Activated CD4-positive, alpha-beta memory T cell treated with anti-CD3 and anti-CD28 coated beads for 36 hours (primary cell): ENCODE measurements around the gene IFNL4. TPM values are rescaled to one million over a fixed set of nuclear protein-coding genes. Genes with fewer than 3 reads are reported as not detected.
"Not testable (repeated sequence)": the region's sequence is repeated elsewhere in the genome, so short reads cannot be mapped to it uniquely, and the experiment has no call there.

ENCODE experiments used
- CTCF ChIA-PET: fragments of 350-600 bp; sonication (Branson Sonifier 250); formaldehyde crosslinking; loops from one replicate; lab custom pipeline; 2021; ENCODE audit warnings: antibody characterized with exemption, inconsistent platforms; lab: Charles Lee
- POLR2A ChIA-PET: fragments of 350-600 bp; sonication (Branson Sonifier 250); formaldehyde crosslinking; loops from one replicate; lab custom pipeline; 2021; ENCODE audit warnings: antibody characterized with exemption; lab: Charles Lee
- DNase-seq: peaks from one replicate; pipeline ENCODE4 v3.0.0-alpha.2; 2020
- H3K27ac Mint-ChIP-seq: one replicate; pipeline ENCODE4 v1.8.0; 2021; ENCODE audit warnings: mixed read lengths
- H3K27me3 Mint-ChIP-seq: one replicate; pipeline ENCODE4 v1.8.0; 2021; ENCODE audit warnings: mixed read lengths
- H3K36me3 Mint-ChIP-seq: one replicate; pipeline ENCODE4 v1.8.0; 2021; ENCODE audit warnings: mixed read lengths
- H3K4me1 Mint-ChIP-seq: one replicate; pipeline ENCODE4 v1.8.0; 2021; ENCODE audit warnings: low read depth, mixed read lengths
- H3K4me3 Mint-ChIP-seq: one replicate; pipeline ENCODE4 v1.8.0; 2021; ENCODE audit warnings: mild to moderate bottlenecking, mixed read lengths
- H3K9me3 Mint-ChIP-seq: one replicate; pipeline ENCODE4 v1.8.0; 2021; ENCODE audit warnings: mixed read lengths
- intact Hi-C: fragments of 100-400 bp; cut with micrococcal nuclease; formaldehyde crosslinking; loops from one replicate; pipeline ENCODE4 v1.15.1; 2023
- total RNA-seq, 2 experiments: library from RNA; stranded (reverse); gene quantifications; one replicate each; pipeline ENCODE4 v1.2.3, GENCODE V29; 2021

IFNL4 gene
- total RNA-seq, 2 experiments from 2014 or later = not detected

- DNase-seq = peak; percentile 71
- H3K36me3 Mint-ChIP-seq = no peaks in the 10 kb centered on the region
- POLR2A ChIA-PET = interaction anchor here (0.5 kb wide), 1 partner anchor 835 kb away, joined by 3 read pairs; no protein-coding TSS in a partner anchor
- H3K27me3 Mint-ChIP-seq = no peaks in the 10 kb centered on the region
- CTCF ChIA-PET = interaction anchor here (0.7 to 1.3 kb wide), 5 partner anchors 24 to 175 kb away, joined by 3 to 4 read pairs (median 3); partner anchors contain the start of gene PLEKHG2
- peak overlapping the region; percentile 20 for H3K4me3 Mint-ChIP-seq
- H3K9me3 Mint-ChIP-seq = no peaks in the 10 kb centered on the region
- peaks cover 20% of the 10 kb centered on the region for H3K4me1 Mint-ChIP-seq
- intact Hi-C loops = no loop called here
- no peak overlapping the region for H3K27ac Mint-ChIP-seq
Measured at GRCh38 chr19:39237200-39238184, 11.2 kb downstream of the IFNL4 start.

DNA sequence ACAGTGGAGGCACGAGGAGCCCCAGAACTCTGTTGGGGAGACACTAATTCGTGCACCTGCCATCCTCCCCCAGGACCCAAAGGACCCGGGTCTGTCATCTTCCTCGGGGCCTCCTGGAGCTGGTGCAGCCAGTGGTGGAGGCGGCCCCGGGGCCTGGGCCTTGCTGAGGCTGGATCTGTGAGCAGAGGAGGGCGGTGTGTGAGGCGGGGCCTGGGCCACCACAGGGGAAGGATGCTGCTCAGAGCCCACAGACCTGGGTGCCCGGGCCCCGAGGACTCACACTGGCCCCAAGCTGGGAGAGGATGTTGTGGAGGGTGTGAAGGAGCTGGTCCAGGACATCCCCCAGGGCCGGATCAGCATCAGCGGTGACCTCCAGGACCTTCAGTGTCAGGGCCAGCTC is 12.1 kb downstream of the IFNL4 start:
- ChIA-PET CTCF (no interaction called here), POLR2A (no interaction called here)
- H3K9me3 Mint-ChIP-seq = no peaks in the 10 kb centered on the region
- peaks cover 20% of the 10 kb centered on the region for H3K4me1 Mint-ChIP-seq
- DNase-seq = peak; percentile 38
- H3K36me3 Mint-ChIP-seq = no peaks in the 10 kb centered on the region
- intact Hi-C loops = no loop called here
- H3K27me3 Mint-ChIP-seq = no peaks in the 10 kb centered on the region
- no peak overlapping the region for H3K27ac Mint-ChIP-seq
- H3K4me3 Mint-ChIP-seq = no peak overlapping the region

GRCh38 chr19:39232708-39233107 is 15.9 kb downstream of the IFNL4 start:
- ChIA-PET POLR2A (no interaction called here), CTCF (interaction anchor here (1.3 kb wide), 1 partner anchor 94 kb away, joined by 4 read pairs; no protein-coding TSS in a partner anchor)
- Mint-ChIP-seq H3K27ac (no peak overlapping the region), H3K36me3 (no peaks in the 10 kb centered on the region), H3K9me3 (no peaks in the 10 kb centered on the region), H3K4me3 (no peak overlapping the region), H3K27me3 (no peaks in the 10 kb centered on the region), H3K4me1 (peaks cover 12% of the 10 kb centered on the region)
- DNase-seq = no peak
- intact Hi-C loops = no loop called here

- no peak for DNase-seq
- Mint-ChIP-seq H3K9me3 (no peaks in the 10 kb centered on the region), H3K4me3 (no peak overlapping the region), H3K27ac (no peak overlapping the region), H3K4me1 (no peaks in the 10 kb centered on the region), H3K27me3 (no peaks in the 10 kb centered on the region), H3K36me3 (no peaks in the 10 kb centered on the region)
- intact Hi-C loops = no loop called here
- ChIA-PET POLR2A (no interaction called here), CTCF (no interaction called here)
Measured at GRCh38 chr19:39230096-39230764, 18.4 kb downstream of the IFNL4 start.

DNA sequence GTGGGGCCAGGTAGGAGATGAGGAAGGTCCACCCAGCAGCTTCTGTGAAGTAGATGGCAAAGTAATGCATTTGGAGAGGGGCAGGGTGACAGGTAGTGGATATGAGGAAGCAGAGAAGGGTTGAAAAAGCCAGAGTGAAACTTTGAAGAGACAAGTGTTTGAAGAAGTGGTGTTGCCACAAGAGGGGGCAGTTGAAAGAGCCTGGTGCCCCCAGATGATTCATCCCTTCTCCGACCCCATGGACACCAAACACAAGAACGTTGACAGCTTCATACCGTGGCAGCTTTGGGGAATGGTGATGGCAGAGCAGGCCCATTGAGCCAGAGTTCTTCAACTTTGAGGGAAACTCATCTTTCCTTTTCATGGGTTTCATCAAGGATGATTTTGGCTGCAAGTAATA is 23.7 kb downstream of the IFNL4 start:
- ChIA-PET POLR2A (no interaction called here), CTCF (no interaction called here)
- Mint-ChIP-seq H3K27ac (no peak overlapping the region), H3K9me3 (no peaks in the 10 kb centered on the region), H3K27me3 (peaks cover 18% of the 10 kb centered on the region), H3K4me1 (no peaks in the 10 kb centered on the region), H3K36me3 (no peaks in the 10 kb centered on the region), H3K4me3 (no peak overlapping the region)
- no peak for DNase-seq
- intact Hi-C loops = no loop called here

- intact Hi-C loops = no loop called here
- CTCF ChIA-PET = no interaction called here
- no peaks in the 10 kb centered on the region for H3K9me3 Mint-ChIP-seq
Measured at GRCh38 chr19:39223703-39224279, 24.9 kb downstream of the IFNL4 start.

DNA sequence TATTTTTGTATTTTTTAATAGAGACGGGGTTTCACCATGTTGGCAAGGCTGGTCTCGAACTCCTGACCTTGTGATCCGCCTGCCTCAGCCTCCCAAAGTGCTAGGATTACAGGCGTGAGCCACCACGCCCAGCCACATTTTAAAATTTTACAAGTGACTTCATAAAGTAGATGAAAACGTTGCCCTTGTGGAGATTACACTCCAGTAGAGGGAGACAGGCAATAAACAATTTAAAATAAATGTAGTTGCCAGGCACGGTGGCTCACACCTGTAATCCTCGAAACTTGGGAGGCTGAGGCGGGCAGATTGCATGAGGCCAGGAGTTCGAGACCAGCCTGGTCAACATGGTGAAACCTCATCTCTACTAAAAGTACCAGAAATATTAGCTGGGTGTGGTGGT is 29.5 kb downstream of the IFNL4 start:
- H3K9me3 Mint-ChIP-seq, intact Hi-C loops, H3K36me3 Mint-ChIP-seq, H3K4me1 Mint-ChIP-seq, H3K4me3 Mint-ChIP-seq, H3K27ac Mint-ChIP-seq, DNase-seq, POLR2A ChIA-PET: not testable (repeated sequence)
- peaks cover 18% of the 10 kb centered on the region for H3K27me3 Mint-ChIP-seq
- CTCF ChIA-PET = interaction anchor here (0.6 kb wide), 1 partner anchor 179 kb away, joined by 3 read pairs; no protein-coding TSS in a partner anchor

More at GRCh38 chr19:39223703-39224279, 24.9 kb downstream of the IFNL4 start:
- H3K36me3 Mint-ChIP-seq = no peaks in the 10 kb centered on the region
- DNase-seq = peak; percentile 33
- no peak overlapping the region for H3K27ac Mint-ChIP-seq
- POLR2A ChIA-PET = no interaction called here
- H3K27me3 Mint-ChIP-seq = peaks cover 18% of the 10 kb centered on the region
- H3K4me1 Mint-ChIP-seq = no peaks in the 10 kb centered on the region
- H3K4me3 Mint-ChIP-seq = no peak overlapping the region

- CTCF ChIA-PET = no interaction called here
- Mint-ChIP-seq H3K4me3 (no peak overlapping the region), H3K36me3 (no peaks in the 10 kb centered on the region), H3K27ac (no peak overlapping the region), H3K27me3 (peaks cover 14% of the 10 kb centered on the region), H3K4me1 (no peaks in the 10 kb centered on the region), H3K9me3 (no peaks in the 10 kb centered on the region)
- intact Hi-C loops = no loop called here
- DNase-seq = no peak
- POLR2A ChIA-PET = interaction anchor here (0.6 kb wide), 1 partner anchor 53 kb away, joined by 3 read pairs; no protein-coding TSS in a partner anchor
Measured at GRCh38 chr19:39218230-39219007, 30.2 kb downstream of the IFNL4 start.

- Mint-ChIP-seq H3K4me1 (no peaks in the 10 kb centered on the region), H3K27ac (no peak overlapping the region), H3K36me3 (no peaks in the 10 kb centered on the region), H3K27me3 (peaks cover 12% of the 10 kb centered on the region), H3K4me3 (no peak overlapping the region), H3K9me3 (no peaks in the 10 kb centered on the region)
- intact Hi-C loops = no loop called here
- ChIA-PET POLR2A (no interaction called here), CTCF (no interaction called here)
- no peak for DNase-seq
Measured at GRCh38 chr19:39217094-39217493, 31.6 kb downstream of the IFNL4 start.

DNA sequence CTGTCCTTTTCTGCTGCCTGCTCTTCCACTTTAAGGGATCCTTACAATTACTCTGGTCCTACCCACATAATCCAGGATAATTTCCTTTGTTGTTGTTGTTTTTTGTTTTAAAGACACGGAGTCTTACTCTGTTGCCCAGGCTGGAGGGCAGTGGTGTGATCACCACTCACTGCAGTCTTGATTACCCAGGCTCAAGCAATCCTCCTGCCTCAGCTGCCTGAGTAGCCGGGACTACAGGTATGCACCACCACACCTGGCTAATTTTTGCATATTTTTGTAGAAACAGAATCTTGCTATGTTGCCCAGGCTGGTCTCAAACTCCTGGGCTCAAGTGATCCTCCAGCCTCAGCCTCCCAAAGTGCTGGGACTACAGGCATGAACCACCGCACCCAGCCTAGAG is 33.3 kb downstream of the IFNL4 start:
- H3K27ac Mint-ChIP-seq, H3K27me3 Mint-ChIP-seq, H3K4me1 Mint-ChIP-seq, H3K4me3 Mint-ChIP-seq, DNase-seq, H3K36me3 Mint-ChIP-seq, intact Hi-C loops, H3K9me3 Mint-ChIP-seq: not testable (repeated sequence)
- ChIA-PET POLR2A (interaction anchor here (0.6 kb wide), 1 partner anchor 190 kb away, joined by 3 read pairs; no protein-coding TSS in a partner anchor), CTCF (interaction anchor here (1.1 to 1.4 kb wide), 2 partner anchors 93 to 197 kb away, joined by 3 to 4 read pairs; partner anchors contain the start of gene PLEKHG2)

GRCh38 chr19:39212375-39212742 is 36.3 kb downstream of the IFNL4 start:
- Mint-ChIP-seq H3K4me1 (no peaks in the 10 kb centered on the region), H3K9me3 (no peaks in the 10 kb centered on the region), H3K27me3 (peaks cover 4% of the 10 kb centered on the region), H3K27ac (no peak overlapping the region), H3K36me3 (no peaks in the 10 kb centered on the region), H3K4me3 (no peak overlapping the region)
- intact Hi-C loops = loop anchor here (1.0 to 5.0 kb wide), 2 partner anchors 116 to 200 kb away; partner anchors contain the start of gene PLEKHG2
- peak; percentile 80 for DNase-seq
- ChIA-PET CTCF (interaction anchor here (0.7 to 3.1 kb wide), 7 partner anchors 8 to 199 kb away, joined by 3 to 16 read pairs (median 5); partner anchors contain the start of genes GMFG, IFNL1, PLEKHG2 and SYCN), POLR2A (no interaction called here)
